Renal pelvis (tissue), 4 donors: Measurements from ENCODE around the gene SCAF4. TPM values are rescaled to one million over a fixed set of nuclear protein-coding genes. Genes with fewer than 3 reads are reported as not detected.
"Not testable (repeated sequence)": the region's sequence is repeated elsewhere in the genome, so short reads cannot be mapped to it uniquely, and the experiment has no call there.

Experiments used
- DNase-seq: peaks from one replicate; pipeline ENCODE4 v3.0.0-alpha.2; 2013
- polyA plus RNA-seq, 3 donors: library from polyadenylated mRNA; unstranded; fragments of 120-200 nt; gene quantifications; one replicate each; pipeline ENCODE4 v1.2.1, GENCODE V29; 2013; ENCODE audit not compliant: insufficient read length in 3 of 3

Gene SCAF4
- polyA plus RNA-seq, 3 donors, result 37.1 to 41.7 (median 40.7) TPM

GRCh38 chr21:31744182-31744800 is 12.4 kb upstream of the SCAF4 start:
- DNase-seq, result no peak

GRCh38 chr21:31743712-31744111 is 11.8 kb upstream of the SCAF4 start:
- no peak for DNase-seq

DNA sequence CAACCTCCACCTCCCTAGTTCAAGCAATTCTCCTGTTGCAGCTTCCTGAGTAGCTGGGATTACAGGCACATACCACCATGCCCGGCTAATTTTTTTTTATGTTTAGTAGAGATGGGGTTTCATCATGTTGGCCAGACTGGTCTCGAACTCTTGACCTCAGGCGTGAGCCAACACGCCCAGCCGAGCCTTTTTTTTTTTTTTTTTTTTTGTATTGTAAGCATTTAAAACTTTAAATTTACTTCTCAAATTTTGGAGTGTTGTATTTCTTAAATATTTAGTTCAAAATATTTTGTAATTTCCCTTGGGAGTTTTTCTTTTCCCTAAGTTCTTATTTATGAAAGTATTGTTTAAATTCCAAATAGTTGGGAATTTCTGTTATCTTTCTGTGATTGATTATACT is 9.2 kb upstream of the SCAF4 start:
- no peak for DNase-seq

DNA sequence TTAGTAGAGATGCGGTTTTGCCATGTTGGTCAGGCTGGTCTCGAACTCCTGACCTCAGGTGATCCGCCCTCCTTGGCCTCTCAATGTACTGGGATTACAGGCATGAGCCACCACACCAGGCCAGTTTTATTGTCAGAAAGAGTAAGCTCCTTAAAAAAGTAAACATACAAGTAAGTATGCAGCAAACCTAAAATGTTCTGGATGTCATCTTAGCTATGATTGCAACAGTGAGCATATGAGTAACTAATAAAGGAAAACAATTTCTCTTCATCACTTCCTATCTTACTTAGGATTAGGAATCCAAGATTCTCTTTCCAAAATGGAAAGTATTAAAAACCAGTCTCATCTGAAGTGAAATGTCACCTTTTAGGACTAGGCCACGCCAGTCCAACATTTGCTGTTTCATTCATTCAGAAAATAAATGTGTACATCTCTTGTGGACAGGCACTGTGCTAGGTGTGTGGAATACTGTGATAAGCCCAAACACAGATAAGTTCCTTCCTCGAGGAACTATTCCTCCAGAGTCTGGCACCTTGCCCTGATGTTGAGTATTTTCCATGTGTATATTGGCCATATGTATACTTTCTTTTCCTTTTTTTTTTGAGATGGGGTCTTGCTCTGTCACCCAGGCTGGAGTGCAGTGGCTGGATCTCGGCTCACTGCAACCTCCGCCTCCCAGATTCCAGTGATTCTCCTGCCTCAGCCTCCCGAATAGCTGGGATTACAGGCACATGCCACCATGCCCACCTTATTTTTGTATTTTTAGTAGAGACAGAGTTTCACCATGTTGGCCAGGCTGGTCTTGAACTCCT is 5.9 kb upstream of the SCAF4 start:
- DNase-seq, result not testable (repeated sequence)

- no peak for DNase-seq
Measured at GRCh38 chr21:31735511-31735992, 3.6 kb upstream of the SCAF4 start.

GRCh38 chr21:31733551-31734149 is 1.7 kb upstream of the SCAF4 start:
- no peak for DNase-seq

- DNase-seq, result peak; percentile 23
Measured at GRCh38 chr21:31732597-31733550, 956 bp upstream of the SCAF4 start.

DNA sequence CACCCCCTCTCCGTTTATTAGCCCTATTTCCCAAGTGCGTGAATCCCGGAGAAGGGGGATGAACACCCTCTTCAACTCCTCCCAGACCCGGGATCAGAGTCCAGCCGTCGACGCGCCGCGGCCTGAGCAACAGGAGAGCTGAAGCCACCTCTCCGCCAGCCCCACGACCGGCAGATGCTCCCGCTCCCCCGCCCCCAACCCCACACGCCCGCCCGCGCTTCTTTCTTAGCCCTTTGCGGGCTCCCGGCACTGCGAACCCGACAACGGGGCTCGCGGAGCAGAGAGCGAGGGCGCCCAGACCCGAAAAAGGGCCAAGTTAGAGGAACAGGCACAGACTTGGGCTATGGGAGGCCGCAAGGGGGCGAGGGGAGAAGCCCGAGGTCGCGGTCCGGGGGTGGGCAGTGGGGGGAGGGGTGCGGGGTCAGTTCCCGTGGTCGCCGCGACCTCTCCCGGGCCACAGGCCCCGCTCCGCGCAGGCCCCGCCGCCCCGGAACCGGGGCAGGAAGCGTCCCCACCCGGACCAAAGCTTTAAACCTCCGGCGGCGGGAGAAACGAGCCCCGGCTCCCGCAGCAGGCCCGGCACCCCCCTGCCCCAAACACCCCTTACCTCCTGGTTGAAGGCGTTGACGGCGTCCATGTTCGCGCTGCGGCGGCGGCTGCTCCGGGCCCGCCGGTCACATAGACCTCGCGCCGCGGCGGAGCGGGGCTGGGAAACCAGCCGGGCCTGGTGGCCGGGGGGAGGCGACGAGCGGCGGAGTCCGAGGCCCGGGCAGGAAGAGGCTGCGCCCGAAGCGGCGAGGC is 662 bp downstream of the SCAF4 start:
- peak; percentile 39 for DNase-seq

DNA sequence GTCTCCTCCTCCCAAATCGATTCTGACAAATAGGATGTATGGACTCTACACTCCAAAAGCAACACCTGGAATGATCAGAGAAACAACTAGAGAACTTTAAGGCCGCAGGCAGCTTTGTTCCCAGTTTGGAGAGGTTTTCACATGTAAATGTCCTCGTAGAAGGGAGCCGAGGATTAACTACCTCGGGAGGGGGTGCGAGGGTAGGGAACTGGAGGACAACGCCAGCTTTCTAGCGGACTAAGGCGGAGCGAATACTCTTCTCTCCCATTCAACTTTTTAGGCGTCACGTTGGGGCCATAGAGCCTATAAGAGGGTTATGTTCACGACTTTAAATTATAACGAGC is 1.2 kb downstream of the SCAF4 start:
- peak; percentile 41 for DNase-seq

DNA sequence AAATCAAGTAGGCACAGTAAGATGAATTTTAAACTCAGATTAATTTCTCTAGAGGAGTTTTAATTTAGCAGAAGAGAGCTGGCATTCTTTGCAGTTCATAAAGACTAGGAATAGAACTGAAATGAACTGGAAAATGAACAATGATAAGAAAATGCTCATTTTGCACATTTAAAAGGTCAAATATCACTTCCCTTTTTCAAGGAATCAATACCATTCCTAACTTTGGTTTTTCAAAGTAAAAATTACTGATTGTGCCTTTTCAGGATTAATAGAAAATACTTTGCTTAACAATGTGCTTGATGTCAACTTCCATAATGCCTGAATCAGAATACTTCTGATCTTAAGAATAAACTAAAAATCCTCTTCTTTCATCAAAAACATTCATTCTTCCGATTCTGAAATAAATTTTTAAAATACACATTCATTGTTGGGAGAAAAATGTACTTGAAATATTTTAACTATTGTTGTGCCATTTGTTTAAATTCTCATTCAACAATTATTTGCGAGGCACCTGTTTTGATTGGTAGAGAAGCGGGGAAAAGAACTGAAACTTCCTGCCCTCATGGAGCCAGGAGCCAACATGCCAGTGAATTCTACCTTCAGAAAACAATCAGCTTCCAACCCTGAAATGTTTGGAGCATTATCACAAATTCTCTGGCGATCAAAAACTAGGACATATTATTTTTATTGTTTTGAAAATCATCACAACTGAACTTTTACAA is 2.1 kb downstream of the SCAF4 start:
- DNase-seq, result no peak

GRCh38 chr21:31728952-31729351 is 3.0 kb downstream of the SCAF4 start:
- no peak for DNase-seq

- DNase-seq, result no peak
Measured at GRCh38 chr21:31728191-31728590, 3.7 kb downstream of the SCAF4 start.

DNA sequence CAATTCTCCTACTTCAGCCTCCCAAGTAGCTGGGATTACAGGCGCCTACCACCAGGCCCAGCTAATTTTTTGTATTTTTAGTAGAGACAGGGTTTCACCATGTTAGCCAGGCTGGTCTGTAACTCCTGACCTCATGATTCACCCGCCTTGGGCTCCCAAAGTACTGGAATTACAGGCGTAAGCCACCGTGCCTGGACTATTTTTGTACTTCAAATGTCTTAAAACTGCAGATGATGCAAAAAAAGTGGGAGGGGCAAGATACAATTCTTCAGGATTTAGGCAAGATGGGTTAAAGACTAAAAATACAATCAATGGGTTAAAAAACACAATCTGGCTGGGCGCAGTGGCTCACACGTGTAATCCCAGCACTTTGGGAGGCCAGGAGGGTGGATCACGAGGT is 4.7 kb downstream of the SCAF4 start:
- no peak for DNase-seq

DNA sequence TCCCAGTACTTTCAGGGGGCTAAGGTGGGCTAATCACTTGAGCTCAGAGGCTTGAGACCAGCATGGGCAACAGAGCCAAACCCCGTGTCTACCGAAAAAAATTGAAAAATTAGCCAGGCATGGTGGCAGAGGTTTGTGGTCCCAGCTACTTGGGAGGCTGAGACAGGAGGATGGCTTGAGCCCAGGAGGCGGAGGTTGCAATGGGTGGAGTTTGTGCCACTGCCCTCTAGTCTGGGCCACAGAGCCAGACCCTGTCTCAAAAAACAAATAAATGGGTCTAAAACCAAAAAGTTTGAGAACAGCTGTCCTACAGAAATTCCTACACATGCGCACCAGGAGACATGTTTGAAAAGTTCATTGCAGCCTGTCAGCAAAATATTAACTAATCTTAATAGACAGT is 5.5 kb downstream of the SCAF4 start:
- DNase-seq, result no peak

DNA sequence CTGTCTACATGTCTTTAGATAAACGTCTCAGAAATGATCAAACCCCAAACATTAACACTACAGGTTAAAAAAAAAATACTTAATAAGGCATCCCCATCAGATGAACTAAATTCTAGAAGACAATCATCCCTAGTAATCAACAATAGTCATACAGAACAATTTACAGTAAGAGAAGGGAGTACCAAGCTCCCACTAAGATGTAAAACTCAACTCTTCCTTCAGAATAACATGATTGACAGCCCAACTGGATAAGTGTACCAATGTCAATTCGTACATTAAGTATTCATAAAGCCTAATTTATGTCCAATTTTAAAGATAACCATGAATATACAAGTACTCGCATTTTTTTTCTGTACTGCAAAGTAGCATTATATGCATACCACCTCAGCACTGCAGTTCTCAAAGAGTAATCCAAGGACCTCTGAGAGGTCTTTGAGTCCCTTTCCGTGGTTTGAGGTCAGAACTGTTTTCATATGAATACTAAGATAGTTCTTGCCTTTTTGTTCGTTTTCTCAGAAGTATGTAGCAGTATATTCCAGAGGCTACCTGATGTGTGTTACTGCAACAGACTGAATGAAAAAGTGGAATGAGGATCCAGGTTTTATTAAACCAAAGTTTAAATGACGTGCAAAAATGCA is 6.6 kb downstream of the SCAF4 start:
- no peak for DNase-seq

- no peak for DNase-seq
Measured at GRCh38 chr21:31724552-31724951, 7.4 kb downstream of the SCAF4 start.

DNA sequence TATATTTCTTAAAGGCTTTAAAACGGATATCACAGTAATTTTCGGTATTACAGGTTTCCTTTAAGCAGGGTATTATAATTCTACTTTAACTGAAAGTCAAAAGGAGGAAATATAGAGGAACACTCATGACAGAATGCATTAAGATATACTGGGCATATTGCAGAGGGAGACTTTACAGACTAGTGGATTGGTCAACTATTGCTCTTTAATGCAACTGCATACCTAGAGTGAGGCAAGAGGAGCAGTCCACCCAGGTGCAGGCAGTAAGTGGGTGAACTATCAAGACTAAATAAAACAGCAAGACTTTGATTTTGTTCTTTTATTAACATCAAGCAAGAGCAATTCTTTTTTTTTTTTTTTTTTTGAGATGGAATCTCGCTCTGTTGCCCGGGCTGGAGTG is 10.5 kb downstream of the SCAF4 start:
- no peak for DNase-seq

- DNase-seq, result no peak
Measured at GRCh38 chr21:31720739-31721138, 11.2 kb downstream of the SCAF4 start.

- DNase-seq, result no peak
Measured at GRCh38 chr21:31720330-31720729, 11.6 kb downstream of the SCAF4 start.

GRCh38 chr21:31716106-31716505 is 15.8 kb downstream of the SCAF4 start:
- no peak for DNase-seq
